Daoy (cell line): Measurements from ENCODE around the gene SGCD. TPM values are rescaled to one million over a fixed set of nuclear protein-coding genes. Genes with fewer than 3 reads are reported as not detected.
A peak's percentile ranks its signal among the peaks of the same experiment; 100 is the strongest.

Experiments
- DNase-seq: peaks from one replicate; pipeline ENCODE4 v3.0.0-alpha.2; 2015; ENCODE audit warnings: low read depth
- total RNA-seq: library from RNA; depleted of rRNA; stranded (reverse); fragments of >200 nt; shearing (Covaris generic); gene quantifications from 2 replicates; pipeline ENCODE4 v1.2.3, GENCODE V29; 2014

The SGCD gene
- total RNA-seq, 1 experiment from 2014 or later, result 1.4 TPM

GRCh38 chr5:156361436-156362109 is 34.6 kb downstream of the SGCD start:
- DNase-seq, result no peak

- DNase-seq, result no peak
Measured at GRCh38 chr5:156363861-156364260, 36.9 kb downstream of the SGCD start.

- no peak for DNase-seq
Measured at GRCh38 chr5:156366521-156366920, 39.6 kb downstream of the SGCD start.

- DNase-seq, result peak; percentile 84
Measured at GRCh38 chr5:156367597-156367996, 40.6 kb downstream of the SGCD start.

- no peak for DNase-seq
Measured at GRCh38 chr5:156375895-156376495, 49.0 kb downstream of the SGCD start.

- DNase-seq, result no peak
Measured at GRCh38 chr5:156376751-156377150, 49.8 kb downstream of the SGCD start.

GRCh38 chr5:156378159-156378558 is 51.2 kb downstream of the SGCD start:
- DNase-seq, result no peak

- DNase-seq, result no peak
Measured at GRCh38 chr5:156379206-156379605, 52.2 kb downstream of the SGCD start.

GRCh38 chr5:156380848-156381247 is 53.9 kb downstream of the SGCD start:
- no peak for DNase-seq

- DNase-seq, result peak; percentile 13
Measured at GRCh38 chr5:156383510-156384265, 56.7 kb downstream of the SGCD start.

- no peak for DNase-seq
Measured at GRCh38 chr5:156385416-156385815, 58.5 kb downstream of the SGCD start.

GRCh38 chr5:156386976-156387375 is 60.0 kb downstream of the SGCD start:
- no peak for DNase-seq

- no peak for DNase-seq
Measured at GRCh38 chr5:156387391-156387790, 60.4 kb downstream of the SGCD start.

- DNase-seq, result no peak
Measured at GRCh38 chr5:156388233-156388632, 61.3 kb downstream of the SGCD start.

- peak; percentile 78 for DNase-seq
Measured at GRCh38 chr5:156391139-156391538, 64.2 kb downstream of the SGCD start.

- DNase-seq, result no peak
Measured at GRCh38 chr5:156393980-156394379, 67.0 kb downstream of the SGCD start.

- no peak for DNase-seq
Measured at GRCh38 chr5:156394642-156395305, 67.8 kb downstream of the SGCD start.

- no peak for DNase-seq
Measured at GRCh38 chr5:156395306-156395675, 68.3 kb downstream of the SGCD start.

GRCh38 chr5:156396063-156396829 is 69.3 kb downstream of the SGCD start:
- no peak for DNase-seq

- DNase-seq, result peak; percentile 28
Measured at GRCh38 chr5:156396830-156397081, 69.8 kb downstream of the SGCD start.

GRCh38 chr5:156399323-156399722 is 72.4 kb downstream of the SGCD start:
- no peak for DNase-seq
